GM18517 (cell line): ENCODE data around the gene MN1.

Experiments used
- ATAC-seq: cut with Tn5 transposase; IDR thresholded peaks from one replicate; pipeline ENCODE4 v1.9.1; 2021; ENCODE audit warnings: mild to moderate bottlenecking, moderate library complexity; ENCODE audit not compliant: unreplicated experiment

The MN1 gene

GRCh38 chr22:27827604-27828587 is 26.3 kb upstream of the MN1 start:
- ATAC-seq = no peak

GRCh38 chr22:27825174-27825573 is 23.6 kb upstream of the MN1 start:
- ATAC-seq = no peak

- no peak for ATAC-seq
These were observed 21.7 kb upstream of the MN1 start for GRCh38 chr22:27823221-27823620.

- no peak for ATAC-seq
These were observed 19.6 kb upstream of the MN1 start for GRCh38 chr22:27820896-27821866.

- ATAC-seq = no peak
These were observed 15.0 kb upstream of the MN1 start for GRCh38 chr22:27816552-27816951.

- ATAC-seq = no peak
These were observed 14.4 kb upstream of the MN1 start for GRCh38 chr22:27815826-27816530.

- no peak for ATAC-seq
These were observed 13.4 kb upstream of the MN1 start for GRCh38 chr22:27814993-27815392.

- ATAC-seq = no peak
These were observed 10.2 kb upstream of the MN1 start for GRCh38 chr22:27811778-27812177.

GRCh38 chr22:27810609-27811151 is 9.1 kb upstream of the MN1 start:
- no peak for ATAC-seq

- ATAC-seq = no peak
These were observed 8.4 kb upstream of the MN1 start for GRCh38 chr22:27809700-27810608.

GRCh38 chr22:27809226-27809603 is 7.7 kb upstream of the MN1 start:
- no peak for ATAC-seq

GRCh38 chr22:27808451-27809225 is 7.1 kb upstream of the MN1 start:
- ATAC-seq = no peak

GRCh38 chr22:27805841-27806240 is 4.3 kb upstream of the MN1 start:
- ATAC-seq = no peak

- no peak for ATAC-seq
These were observed 3.1 kb upstream of the MN1 start for GRCh38 chr22:27804470-27805297.

- no peak for ATAC-seq
These were observed 2.4 kb upstream of the MN1 start for GRCh38 chr22:27803841-27804415.

GRCh38 chr22:27802346-27803073 is 954 bp upstream of the MN1 start:
- ATAC-seq = no peak

- ATAC-seq = no peak
These were observed 347 bp downstream of the MN1 start for GRCh38 chr22:27801202-27801615.
